NCI-H2081 (cell line): ENCODE data around the gene IP6K2.

Experiments
- DNase-seq, 2 experiments: peaks; one replicate each; lab custom pipeline; 2025; lab: John Stamatoyannopoulos, UW

Gene IP6K2

DNA sequence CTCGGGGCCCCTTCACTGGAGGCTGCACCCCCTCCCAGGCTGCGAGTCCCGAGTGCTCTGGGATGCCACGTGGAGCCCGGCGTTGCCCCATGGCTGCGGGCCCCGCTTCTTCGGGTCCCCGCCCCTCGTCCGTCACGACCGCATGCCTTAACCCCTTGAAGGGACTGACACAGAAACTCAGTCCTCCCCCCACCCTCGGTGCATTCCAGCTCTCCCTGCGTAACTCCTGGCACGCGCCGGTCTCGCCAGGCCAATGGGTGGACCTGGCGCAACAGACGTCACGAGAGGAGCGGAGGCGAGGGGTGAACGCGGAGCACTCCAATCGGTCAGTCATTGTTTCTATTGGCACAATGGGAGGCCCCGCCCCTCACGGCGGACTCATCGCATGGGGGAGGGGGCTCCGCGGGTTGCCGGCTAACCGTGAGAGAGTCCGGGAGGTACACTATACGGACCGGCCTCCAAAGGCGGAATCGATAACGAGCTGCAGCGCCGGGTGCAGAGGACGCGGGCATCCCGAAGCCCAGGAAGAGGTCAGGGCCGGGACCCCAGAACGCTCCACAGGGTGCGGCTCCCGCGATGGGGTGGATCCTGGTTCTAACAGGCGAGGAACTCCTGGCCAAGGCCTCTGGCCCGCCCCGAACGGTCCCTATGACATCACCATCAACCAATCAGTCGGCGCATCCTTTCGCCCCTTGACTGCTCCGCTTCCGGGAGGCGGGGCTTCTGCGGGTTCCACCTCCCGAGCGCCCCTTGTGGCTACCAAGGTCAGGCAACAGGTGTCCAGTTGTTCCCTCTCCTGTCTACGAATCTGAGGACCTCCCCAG, 53.3 kb downstream of the IP6K2 start:
- peak; percentile 93 to 95 for DNase-seq

DNA sequence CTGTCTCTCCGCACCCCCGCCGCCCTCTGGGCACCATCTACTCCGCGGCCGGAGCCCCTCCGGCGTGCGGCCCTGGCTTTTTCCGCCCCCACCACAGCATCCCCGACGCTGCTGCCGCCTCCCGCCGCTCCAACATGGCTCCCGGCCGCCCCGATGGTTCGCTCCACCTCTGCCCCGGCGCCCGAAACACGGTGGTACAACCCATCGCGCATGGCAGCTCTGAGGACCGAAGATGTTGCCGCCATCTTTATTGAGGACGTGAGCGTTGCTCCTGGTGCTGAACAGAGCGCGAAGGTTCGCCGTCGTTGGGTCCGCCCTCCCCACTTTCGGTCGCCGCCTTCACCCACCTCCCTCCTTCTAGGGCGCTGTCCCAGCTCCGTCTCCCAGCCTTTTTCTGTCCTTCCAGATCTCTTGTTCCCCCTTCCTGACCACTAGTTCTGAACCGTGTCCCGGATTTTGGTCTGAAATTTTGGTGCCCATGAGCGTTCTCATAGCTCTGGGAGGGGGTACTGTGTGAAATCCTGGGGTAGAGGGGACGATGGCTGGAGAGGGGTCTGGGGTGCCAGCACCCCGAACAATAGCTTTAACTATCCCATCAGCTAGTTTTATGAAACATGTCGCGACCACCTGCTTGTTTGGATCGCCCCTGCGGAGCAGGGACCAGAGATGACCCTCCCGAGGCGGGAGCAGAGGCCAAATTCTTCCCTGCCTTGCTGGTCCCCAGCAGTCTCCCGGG, 54.1 kb downstream of the IP6K2 start, which contains the start of gene CELSR3:
TSS of gene CELSR3 (minus strand) at position 134 of the 736 bp plus-strand sequence. CDS start 252 bp downstream, outside the sequence.
- peak; percentile 78 to 83 for DNase-seq

DNA sequence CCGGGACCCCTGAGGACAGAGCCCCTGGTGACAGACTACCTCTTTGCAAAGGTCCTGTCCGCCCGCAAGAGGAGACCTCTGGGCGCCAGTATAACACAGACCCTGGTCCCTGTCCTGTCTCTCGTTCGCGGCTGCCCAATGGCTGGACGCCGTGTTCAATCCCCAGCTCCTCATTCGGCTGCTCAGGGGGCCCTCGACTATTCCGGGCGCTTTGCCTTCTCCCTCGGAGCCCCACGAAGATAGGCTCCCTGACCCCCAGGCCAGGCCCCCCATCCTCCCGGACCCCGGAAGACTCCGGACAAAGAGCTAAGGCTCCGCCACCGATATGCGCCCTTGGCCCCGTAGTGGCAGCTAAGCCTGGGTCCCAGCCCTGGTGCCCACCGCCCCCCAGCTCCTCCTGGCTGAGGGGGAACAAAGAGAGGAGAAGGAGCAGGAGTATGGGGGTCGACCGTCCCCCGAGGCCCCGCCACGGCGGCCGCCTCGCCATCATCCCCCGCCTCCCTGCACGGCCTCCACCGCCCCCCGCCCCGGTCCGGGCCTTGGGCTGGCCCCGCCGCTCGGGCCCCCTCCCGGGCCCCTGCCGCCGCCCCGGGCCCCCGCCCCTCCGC, 54.8 kb downstream of the IP6K2 start:
- DNase-seq, result no peak

DNA sequence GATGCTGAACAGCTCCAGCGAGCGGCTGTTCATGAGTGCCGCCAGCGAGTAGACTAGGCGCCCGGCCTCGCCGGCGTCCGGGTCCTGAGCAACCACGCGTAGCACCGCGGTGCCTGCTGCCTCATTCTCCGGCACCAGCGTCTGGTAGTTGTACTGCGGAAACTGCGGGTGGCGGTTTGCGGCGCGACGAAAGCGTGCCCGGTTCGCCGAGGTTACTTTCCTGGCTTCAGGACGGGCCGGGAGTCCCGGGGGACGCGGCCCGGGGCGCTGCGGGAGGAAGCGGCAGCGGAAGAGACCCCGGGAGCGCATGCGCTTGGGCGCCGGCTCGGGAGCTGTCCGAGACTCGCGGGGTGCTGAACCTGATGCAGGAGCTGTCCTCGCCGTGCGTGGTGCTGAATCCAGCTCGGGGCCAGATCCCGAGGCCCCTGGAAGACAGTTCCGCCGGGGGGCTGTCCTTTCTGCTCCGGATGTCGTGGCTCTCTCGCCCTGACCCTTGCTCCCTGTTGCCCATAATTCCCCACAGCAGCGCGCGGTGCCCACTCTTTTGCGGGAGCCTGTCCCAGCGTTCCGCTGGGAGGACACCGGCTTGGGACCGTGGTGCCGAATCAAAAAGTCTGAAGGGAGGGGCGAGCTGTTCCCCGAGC, 55.4 kb downstream of the IP6K2 start:
- no peak for DNase-seq

DNA sequence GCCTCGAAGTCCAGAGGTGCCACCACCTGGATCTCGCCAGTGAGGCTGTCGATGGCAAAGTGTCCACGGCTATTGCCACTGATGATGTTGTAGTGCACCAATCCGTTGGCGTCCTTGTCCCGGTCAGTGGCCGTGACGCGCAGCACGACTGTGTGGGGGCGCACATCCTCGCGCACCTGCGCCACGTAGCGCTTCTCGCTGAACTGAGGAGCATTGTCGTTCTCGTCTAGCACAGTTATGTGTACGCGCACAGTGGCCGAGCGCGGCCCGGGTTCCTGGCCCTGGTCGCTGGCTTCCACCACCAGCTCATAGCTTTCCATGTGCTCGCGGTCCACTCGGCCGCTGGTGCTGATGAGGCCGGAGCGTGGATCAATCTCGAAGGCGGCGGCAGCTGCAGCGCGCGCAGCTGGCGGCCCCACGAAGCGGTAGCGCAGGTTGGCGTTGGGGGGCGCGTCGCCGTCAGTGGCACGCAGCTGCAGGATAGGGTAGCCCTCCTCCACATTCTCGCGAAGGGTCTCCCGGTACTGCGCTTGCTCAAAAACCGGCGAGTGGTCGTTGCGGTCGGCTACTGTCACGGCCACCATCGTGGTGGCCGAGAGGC, 56.1 kb downstream of the IP6K2 start:
- no peak for DNase-seq

DNA sequence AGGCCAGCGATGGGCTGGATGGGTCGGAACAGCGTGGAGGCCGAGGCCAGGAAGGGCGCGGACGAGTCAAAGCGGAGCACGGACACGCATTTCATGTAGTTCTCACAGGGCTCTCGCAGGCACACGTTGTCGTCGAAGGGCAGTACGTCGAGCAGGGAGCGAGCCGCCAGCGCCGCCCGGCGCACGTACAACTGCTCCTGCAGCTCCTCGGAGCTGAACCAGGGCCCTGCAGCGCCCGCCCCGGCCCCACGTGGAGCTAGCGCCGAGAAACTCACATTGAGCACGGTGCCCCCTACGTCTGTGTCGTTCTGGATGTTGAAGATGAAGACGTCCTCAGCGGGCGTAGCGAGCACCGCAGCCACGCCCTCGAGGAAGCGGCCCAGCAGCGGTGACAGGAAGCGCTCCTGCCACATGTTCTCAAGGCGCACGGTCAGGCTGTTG, 60.2 kb downstream of the IP6K2 start:
- no peak for DNase-seq

DNA sequence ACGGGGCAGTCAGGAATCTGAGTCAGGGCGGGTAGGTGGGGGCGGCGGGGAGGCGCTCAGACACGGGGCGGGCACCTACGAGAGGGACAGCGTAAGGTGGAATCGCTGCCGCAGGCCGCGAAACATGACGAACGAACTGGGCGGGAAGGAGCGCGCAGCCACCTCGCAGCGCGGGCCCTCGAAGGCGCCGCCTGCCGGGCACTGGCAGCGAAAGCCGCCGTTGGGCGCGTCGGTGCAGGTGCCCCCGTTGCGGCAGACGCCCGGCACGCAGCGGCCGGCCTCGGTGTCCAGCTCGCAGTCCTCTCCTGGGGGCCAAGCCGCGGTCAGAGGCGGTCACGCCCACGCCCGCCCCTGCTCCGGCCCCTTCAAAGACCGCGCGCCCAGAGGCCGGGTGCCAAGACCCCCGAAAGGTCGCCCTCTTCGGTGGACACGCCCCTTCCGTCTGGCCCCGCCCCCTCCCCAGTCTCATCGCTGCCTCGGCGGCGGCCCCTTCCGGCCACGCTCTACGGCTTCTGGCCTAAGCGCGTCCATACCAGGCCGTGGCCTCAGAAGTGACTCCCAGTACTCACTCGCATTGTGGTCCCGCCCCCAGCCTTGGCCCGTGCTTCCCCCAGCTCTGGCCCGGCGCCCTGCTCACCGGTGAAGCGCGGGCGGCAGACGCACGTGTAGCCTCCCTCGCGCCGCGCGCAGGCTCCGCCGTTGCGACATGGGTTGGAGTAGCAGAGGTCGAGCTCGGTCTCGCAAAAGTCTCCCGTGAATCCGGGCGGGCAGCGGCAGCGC, 60.8 kb downstream of the IP6K2 start:
- DNase-seq, result no peak

DNA sequence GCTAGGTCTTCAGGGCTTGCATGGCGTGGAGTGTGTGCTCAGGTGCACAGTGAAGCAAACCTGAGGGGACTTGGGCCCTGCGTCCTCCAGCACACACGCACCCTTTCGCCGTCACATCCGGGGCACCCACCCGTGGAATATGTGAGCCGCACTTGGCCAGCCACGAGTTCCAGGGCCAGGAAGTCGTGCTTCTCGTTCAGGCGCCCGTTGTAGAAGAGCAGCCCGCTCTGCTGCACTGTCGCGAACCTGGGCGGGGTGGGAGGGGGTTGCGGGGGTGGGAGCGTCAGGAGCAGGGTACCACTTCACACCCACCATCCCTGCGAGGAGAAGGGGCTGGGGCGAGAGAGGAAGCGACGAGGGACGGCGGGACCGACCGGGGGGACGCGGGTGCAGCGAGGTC, 61.4 kb downstream of the IP6K2 start:
- DNase-seq, result no peak

DNA sequence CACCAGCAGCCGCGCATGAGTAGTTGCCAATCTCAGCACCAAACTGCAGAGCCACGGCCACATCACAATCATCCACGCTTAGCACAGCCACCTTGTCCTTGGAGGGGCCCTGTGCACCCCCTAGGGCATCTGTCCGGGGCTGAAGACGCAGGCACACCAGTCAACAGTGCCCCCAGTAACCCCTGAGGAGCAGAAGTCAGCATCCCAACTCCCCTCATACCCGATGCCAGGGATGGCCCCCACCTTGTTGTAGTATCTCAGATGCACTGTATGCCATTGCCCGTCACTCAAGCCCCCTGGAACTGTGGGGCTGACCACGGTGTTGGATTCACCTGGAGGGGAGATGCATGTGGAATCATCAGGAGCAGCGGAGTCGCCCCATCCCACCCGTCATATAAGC, 62.0 kb downstream of the IP6K2 start:
- DNase-seq, result no peak

DNA sequence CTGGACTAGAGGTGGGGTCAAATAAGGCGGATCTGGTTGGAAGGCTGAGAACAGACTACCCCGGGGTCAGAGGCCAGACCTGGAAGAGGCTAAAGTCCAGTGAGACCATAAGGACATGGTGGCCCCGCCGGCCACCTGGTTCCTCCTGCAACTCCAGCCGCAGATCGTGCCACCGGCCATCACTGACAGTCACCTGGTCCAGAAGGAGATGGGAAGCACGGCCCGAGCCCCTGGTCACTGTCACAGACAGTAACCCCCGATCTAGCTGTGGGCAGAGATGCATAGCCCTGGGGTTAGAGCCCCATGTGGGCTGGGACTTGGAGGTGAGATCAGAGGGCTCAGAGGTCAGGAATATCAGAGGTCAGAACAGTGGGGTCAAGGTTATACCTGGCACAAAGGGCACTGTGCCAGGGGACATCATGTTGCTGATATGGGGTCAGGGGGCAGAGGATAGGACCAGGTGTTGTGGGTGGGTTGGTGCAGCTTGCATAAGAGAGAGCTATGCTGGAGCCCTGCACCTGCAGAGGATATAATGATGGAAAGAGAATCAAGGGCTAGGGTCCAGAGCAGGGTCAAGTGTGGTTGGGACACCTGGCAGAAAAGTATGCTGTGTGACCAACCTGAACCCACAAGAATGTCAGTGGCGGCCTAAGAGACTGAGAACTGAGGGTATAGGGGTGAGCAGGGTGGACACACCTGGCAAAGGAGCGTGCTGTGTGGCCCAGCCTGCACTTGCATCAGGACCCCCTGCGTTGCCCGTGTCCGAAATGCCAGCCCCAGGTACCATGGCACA, 63.9 kb downstream of the IP6K2 start:
- no peak for DNase-seq

DNA sequence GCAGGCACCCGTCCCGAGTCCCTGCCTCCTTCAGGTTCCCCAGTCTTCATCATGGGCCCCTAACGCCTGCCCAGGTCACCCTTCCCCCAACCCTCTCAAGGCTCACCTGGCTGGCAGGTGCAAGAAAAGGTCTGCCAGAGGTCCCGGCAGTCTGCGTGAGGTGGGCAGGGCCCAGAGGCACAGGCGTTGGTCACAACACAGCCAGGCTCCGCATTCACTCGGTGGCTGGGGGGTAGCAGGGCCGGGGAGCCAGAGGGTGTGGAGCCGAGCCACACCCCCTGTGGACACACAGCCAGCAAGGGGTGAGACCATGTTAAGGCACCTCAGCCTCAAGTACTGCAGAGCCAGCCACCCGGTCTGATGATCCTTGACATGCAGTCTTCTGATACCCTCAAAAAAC, 65.2 kb downstream of the IP6K2 start:
- no peak for DNase-seq

DNA sequence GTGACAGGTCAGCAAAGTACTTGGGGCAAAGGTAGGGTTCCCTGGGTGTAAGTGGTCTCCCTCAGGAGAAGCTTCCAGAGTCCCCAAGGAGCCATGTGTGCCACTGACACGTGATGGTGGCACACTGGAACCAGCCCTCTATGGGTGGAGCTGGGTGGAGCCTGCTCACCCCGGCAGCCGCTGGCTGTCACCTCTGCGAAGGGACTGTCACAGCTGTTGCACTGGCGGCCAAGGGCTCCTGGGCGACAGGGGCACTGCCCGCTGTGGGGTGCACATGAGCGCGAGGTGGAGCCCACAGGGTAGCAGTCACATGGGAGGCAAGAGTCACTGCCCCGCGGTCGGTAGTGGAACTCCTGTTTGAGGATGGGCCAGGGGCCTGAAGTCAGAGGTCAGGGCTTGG, 66.3 kb downstream of the IP6K2 start:
- DNase-seq, result no peak

DNA sequence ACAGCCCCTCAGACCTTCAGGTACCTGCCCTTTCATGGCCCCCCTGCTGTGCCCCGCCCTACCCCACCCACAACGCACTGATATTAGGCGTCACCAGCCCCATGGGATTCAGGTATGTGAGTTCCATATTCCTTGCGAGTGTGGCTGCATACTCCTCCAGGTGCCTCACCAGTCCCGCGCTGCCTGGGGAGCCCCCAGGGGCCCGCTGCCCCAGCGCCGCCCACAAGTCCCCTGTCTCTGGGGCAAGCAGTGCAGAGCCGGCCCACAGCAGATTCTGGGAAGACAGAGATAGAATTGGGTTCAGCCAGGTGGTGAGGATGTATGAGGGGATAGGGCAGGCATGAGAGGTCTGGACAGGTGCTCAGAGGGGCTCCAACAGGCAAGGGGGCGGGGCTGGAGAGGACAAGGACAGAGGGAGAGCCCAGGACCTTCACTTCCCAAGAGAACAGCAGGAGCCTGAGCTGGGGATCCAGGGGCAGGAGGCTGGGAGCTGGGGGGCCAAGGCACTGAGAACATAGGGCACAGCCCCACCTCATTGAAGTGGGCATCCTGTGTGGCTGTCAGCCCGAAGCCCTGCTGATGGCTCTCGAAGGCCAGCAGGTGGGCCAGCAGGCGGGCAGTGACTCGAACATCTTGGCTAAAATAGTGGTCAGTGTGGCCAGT, 68.7 kb downstream of the IP6K2 start:
- DNase-seq, result no peak

DNA sequence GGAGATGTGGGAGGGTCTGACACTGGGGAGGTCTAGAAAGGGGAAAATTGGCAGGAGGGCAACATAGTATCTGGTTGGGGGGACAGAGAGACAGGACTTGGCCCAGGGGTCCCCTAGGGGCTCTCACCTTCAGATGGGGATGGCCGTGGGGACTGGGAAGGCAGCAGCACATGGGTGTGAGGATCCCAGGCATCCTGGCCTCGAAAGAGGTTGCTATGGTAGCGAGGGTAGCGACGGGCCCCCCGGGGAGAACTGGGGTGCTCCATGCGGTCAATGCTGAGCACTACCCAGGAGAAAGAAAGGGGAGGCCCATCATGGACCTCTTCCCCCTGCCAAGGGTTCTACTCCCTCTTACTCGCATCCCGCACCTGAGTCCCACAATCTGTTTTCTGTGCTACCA, 69.3 kb downstream of the IP6K2 start:
- no peak for DNase-seq

DNA sequence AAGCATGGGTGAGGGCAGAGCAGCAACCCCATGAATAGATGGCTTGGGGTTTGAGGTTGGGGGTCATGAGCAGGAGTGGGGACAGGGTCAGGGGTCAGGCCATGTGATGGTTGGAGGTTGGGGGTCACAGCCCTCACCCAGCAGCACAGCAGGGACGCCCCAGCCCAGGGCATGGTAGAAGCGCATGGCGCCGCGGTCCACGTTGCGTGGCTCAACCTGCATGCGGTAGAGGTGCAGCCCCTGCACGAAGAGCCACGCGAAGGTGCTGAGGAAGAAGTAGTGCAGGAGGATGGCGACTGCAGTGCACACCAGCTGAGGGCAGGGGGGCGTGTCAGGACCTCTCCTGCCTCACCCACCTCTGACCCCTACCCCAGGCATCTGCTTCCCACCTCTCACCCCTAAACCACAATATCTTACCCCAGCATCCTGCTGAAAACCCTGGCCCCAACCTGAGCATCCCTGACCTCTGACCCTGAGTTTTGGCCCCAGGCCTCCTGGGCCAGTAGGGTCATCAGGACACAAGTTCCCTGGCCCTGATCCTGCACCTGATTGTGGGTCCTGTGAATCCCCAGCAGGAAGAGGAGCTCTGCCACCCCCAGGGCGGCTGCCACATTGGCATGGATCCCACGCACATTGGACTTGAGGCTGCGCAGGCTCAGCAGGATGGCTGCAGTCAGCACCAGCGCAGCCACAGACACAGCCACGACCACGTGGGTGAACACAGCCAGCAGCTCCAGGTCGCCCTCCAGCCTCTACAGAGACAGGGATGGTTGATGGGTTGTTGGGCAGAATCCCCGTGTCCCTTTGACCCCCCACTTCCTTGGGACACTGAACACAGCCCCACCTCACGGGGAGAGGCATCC, 71.9 kb downstream of the IP6K2 start:
- DNase-seq, result no peak

DNA sequence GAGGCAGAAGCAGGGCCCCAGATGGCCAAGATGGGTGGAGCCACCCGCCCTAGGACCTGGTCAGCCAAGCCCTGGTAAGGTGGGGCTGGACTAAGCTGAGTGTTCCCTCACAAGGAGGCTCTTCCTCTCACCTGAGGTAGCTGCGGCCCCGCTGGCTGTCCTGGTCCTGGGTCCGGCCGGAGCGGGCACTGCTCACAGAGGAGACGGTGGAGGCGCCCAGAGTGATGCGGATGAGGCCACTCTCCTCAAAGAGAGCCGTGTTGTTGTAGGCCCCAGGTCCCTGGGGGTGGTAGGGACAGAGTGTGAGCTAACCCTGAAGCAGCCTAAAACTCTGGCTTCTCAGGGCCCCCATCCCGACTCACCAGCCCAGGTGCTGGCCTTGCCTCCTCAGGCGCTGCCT, 74.4 kb downstream of the IP6K2 start:
- DNase-seq, result no peak

DNA sequence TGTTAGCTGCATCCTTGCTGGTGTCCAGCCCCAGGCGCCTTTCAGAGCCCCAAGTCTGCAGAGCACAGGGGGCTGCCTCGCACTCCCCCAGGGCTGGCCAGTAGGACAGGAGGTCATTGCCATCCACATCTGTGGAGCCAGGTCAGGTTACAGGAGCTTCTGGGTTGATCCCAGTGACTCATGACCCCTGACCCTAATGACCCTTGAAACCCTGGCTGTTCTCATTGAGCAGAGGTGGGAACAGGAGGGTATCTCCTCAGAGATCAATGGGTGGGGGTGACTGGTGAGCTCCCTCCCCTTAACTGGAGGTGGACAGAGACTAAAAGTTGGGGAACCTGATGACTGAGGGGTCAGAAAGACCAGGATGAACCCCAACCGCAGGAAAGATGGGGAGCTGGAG, 75.6 kb downstream of the IP6K2 start:
- no peak for DNase-seq

DNA sequence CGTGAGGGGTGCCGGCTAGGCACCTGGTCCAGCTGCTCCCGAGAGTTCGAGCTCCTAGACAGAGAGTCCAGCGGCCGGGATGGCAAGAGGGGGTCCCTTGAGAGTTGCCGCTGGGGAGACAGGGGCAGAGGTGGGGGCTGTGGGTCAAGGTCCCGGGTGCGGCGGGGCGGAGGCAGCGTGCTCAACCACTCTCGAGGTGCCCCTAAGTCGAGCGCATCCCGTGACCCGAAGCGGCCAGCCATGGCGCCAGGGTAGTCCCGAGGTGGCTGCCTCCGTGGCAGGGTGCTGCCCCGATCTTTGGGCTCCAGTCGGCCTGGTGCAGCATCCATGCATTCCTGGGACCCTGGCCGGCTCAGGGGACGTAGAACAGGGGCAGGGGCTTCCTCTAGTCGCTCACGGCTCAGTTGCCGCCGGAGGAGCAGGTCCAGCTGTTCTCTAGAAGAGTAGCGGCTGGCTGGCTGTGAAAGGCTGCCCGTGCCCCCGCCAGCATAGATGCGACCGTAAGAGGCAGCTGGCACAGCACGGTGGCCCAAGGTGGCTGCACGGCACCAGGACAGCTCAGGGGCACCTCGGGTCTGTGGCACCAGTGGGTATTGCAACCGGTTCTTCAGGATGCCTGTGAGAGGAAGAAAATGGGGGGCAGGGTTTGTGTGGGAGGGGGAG, 76.9 kb downstream of the IP6K2 start:
- DNase-seq, result no peak
